Stimulated activated CD8-positive, alpha-beta memory T cell treated with anti-CD3 and anti-CD28 coated beads, Interleukin-12 subunit alpha, Interleukin-12 subunit beta, amount 100 ng/mL, for 4 hours (primary cell): ENCODE data around the gene XPO4.
"Not testable (repeated sequence)": the region's sequence is repeated elsewhere in the genome, so short reads cannot be mapped to it uniquely, and the experiment has no call there.

Source experiments
- DNase-seq: peaks from one replicate; pipeline ENCODE4 v3.0.0-alpha.2; 2020; ENCODE audit warnings: low read depth

Gene XPO4

GRCh38 chr13:20780317-20780716, 122.2 kb downstream of the XPO4 start:
- DNase-seq: no peak

GRCh38 chr13:20779405-20779804, 123.1 kb downstream of the XPO4 start:
- no peak for DNase-seq

GRCh38 chr13:20778311-20778710, 124.2 kb downstream of the XPO4 start:
- DNase-seq: no peak

- DNase-seq: no peak
Observed at GRCh38 chr13:20776751-20777150, 125.8 kb downstream of the XPO4 start.

- DNase-seq: no peak
Observed at GRCh38 chr13:20775961-20776360, 126.6 kb downstream of the XPO4 start.

DNA sequence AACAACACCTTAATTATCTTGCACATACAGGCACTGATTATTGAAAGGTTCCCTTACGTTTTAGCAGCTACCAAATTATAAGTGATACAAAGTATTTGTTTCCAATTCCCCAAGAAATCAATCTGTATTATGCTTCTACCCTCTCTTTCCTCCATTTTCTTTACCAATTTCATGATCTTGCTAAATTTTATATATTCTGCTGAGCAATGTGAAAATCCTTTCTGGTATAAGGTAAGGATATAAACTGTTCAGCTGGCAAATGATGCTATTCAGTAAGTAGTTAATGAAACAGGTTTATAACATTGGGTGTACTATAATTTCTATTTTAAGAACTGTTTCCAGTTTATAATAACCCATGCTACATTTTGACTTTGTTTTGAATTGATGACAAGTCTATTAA, 127.8 kb downstream of the XPO4 start:
- DNase-seq: no peak

DNA sequence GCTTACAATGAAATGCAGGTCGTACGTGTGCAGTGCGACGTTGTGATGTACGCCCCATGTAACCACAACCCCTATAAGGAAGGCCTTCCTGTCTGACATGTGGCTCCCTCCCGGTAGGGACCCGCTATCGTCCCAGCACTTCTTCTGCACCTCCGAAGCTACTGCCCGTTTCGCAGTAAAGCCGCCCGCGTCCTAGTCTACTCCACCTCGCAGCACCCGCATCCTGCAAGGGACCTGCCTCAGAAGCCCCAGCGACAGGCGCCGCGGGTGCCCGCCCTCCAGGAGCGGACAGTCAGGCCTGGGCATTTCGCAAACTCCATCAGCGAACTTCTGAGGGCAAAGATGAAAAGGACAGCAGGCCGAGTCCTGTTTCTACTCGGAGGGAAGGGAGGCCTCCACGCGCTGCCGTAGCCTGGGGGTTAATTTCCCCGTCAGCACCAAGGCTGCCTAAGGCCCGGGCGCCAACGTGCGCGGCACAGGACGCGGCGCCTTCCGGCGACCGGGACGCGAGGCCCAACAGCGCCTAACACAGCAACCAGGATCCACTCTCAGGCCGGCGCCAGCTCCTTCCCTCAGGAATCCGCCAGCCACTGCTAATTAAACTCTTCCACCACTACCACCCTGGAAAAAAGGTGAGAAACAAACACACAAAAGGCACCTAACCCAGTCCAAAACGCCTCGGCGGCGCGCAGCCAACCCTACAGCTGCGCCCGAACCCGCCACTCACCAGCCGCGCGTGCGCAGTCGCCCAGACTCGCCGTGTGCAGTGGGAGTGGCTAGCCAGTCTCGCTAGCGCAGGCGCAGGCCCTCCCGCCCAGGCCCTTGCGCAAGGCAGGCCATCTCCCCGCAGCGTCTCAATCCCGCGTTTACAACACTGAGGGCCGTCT, 129.1 kb downstream of the XPO4 start, which contains the start of gene EEF1AKMT1:
EEF1AKMT1 (minus strand) TSS at position 768 of the 887 bp plus-strand sequence. CDS start 16,363 bp downstream, outside the sequence.
- peak; percentile 93 for DNase-seq

DNA sequence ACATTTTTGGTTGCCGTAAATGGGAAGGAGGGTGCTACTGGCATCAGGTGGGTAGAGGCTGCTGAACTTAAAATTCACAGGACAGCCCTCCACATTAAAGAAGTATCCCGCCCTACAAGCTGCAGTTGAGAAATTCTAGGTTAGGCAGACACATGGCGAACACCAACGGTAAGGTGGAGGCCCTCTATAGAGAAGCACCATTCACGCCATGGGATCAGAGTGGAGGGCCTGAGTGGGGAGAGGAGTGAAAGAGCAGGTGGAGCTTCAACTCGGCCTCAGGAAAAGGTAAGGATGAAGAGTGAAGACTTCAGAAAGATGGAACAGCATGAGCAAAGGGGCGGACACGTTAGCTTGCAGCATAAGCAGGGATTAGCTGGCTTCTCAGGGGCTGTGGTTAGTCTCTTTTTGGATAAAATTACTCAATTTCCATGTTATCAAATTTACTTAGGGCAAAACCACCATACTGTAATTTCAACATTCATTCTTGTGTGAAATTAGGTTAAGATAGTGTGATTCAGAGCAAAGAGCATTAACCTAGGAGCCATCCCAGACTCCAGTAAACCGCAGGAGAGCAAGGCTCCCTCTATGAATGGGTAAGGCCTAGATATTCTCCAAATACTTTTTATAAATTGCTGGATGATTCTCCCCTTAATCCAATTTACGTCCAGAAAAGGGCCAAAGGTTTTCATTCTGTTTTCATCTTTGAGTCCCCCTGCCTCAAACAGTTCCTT, 130.0 kb downstream of the XPO4 start:
- no peak for DNase-seq

DNA sequence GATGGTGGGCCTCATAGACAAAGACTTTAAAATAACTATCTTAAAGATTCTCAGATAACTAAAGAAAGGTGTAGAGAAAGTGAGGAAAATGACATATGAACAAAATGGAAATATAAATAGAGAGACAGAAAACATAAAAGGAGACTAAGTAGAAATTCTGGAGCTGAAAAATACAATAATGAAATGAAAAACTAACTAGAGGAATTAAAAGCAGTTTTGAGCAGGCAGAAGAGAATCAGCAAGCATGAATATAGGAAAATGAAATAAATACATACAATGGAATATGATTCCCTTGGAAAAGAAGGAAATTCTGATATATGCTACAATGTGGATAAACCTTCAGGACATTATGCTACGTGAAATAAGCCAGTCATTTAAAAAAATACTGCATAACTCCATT, 132.7 kb downstream of the XPO4 start:
- DNase-seq: no peak

- no peak for DNase-seq
Observed at GRCh38 chr13:20769091-20769490, 133.5 kb downstream of the XPO4 start.

- no peak for DNase-seq
Observed at GRCh38 chr13:20767309-20767943, 135.1 kb downstream of the XPO4 start.

GRCh38 chr13:20760872-20761271, 141.7 kb downstream of the XPO4 start:
- DNase-seq: no peak

- no peak for DNase-seq
Observed at GRCh38 chr13:20754009-20754408, 148.5 kb downstream of the XPO4 start.

GRCh38 chr13:20749377-20749776, 153.2 kb downstream of the XPO4 start:
- DNase-seq: no peak

GRCh38 chr13:20743830-20744404, 158.6 kb downstream of the XPO4 start:
- DNase-seq: not testable (repeated sequence)

GRCh38 chr13:20740021-20740420, 162.5 kb downstream of the XPO4 start:
- no peak for DNase-seq

- no peak for DNase-seq
Observed at GRCh38 chr13:20738616-20739015, 163.9 kb downstream of the XPO4 start.

- no peak for DNase-seq
Observed at GRCh38 chr13:20729633-20730585, 172.6 kb downstream of the XPO4 start.

GRCh38 chr13:20728579-20729311, 173.8 kb downstream of the XPO4 start:
- DNase-seq: no peak

DNA sequence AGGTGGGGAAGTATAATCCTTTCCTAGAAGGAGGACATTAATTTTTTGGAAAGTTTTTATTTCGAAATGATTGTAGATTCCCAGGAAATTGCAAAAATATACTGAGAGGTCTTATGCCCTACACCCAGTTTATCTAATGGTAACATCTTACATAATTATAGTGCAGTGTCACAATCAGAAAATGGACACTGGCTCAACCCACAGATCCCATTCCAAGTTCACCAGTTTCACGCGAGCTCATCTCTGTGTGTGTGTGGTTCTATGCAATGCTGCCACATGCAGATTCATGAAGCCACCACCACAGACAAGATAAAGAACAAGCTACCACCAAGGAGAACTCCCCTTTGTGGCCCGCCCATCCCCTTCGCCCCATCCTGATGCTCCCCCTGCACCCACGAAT, 174.7 kb downstream of the XPO4 start:
- no peak for DNase-seq
